GM18502 (cell line): Measurements from ENCODE around the gene LLCFC1.
"Not testable (repeated sequence)": the region's sequence is repeated elsewhere in the genome, so short reads cannot be mapped to it uniquely, and the experiment has no call there.

Source experiments
- ATAC-seq: cut with Tn5 transposase; IDR thresholded peaks from one replicate; pipeline ENCODE4 v1.9.1; 2021; ENCODE audit warnings: mild to moderate bottlenecking; ENCODE audit not compliant: unreplicated experiment, poor library complexity

The LLCFC1 gene

GRCh38 chr7:142968229-142968628, 28.9 kb downstream of the LLCFC1 start:
- ATAC-seq = no peak

- no peak for ATAC-seq
Observed at GRCh38 chr7:142969183-142969582, 29.9 kb downstream of the LLCFC1 start.

GRCh38 chr7:142974626-142975025, 35.3 kb downstream of the LLCFC1 start:
- no peak for ATAC-seq

DNA sequence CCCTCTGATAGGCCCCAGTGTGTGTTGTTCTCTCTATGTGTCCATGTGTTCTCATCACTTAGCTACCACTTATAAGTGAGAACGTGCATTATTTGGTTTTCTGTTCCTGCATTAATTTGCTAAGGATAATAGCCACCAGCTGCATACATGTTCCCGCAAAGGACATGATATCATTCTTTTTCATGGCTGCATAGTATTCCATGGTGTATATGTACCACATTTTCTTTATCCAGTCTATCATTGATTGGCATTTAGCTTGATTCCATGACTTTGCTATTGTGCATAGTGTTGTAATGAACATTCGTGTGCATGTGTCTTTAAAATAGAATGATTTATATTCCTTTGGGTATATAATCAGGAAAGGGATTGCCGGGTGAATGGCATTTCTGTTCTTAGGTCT, 39.1 kb downstream of the LLCFC1 start:
- ATAC-seq = not testable (repeated sequence)

DNA sequence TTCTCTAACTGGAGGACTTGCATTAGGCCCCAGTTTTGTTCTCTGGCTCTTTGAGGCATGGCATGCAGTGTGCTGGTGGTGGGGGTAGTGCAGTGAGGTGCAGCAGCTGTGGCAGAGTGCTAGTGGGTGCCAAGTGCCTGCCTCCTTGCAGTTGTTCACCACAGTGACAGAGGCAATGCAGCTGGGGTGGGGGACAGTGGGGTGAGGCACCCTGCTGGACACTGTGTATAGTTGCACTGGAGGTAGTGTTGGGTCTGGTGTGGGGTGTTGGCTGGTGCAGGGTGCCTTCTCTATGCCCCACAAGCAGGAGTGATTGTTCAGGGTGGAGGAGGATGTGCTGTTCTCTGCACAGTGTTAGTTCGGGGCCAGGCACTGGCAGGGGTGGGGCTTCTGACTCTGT, 44.5 kb downstream of the LLCFC1 start:
- ATAC-seq = no peak

- ATAC-seq = no peak
Observed at GRCh38 chr7:142984297-142984696, 45.0 kb downstream of the LLCFC1 start.
